MM.1S (cell line): Measurements from ENCODE around the gene ANXA4.

Source experiments
- DNase-seq: peaks from one replicate; pipeline ENCODE4 v3.0.0-alpha.2; 2015
- H2AFZ ChIP-seq: fragments of 300-600 bp; sonication (generic); 2 replicates; pipeline ENCODE4 v1.6.0; 2016; ENCODE audit warnings: antibody characterized with exemption, low read length
- H3F3A ChIP-seq: fragments of 300-600 bp; sonication (generic); 2 replicates; pipeline ENCODE4 v1.6.1; 2016; ENCODE audit warnings: mild to moderate bottlenecking, antibody characterized with exemption, low read length, moderate library complexity, mixed read lengths; ENCODE audit not compliant: insufficient read depth
- H3K27ac ChIP-seq: fragments of 300-600 bp; sonication (generic); 2 replicates; pipeline ENCODE4 v1.5.1; 2016; ENCODE audit warnings: mild to moderate bottlenecking, low read length
- H3K27me3 ChIP-seq: fragments of 300-600 bp; sonication (generic); replicated peaks from 2 replicates; pipeline ENCODE4 v1.6.0; 2016; ENCODE audit warnings: low read length; ENCODE audit not compliant: insufficient read depth
- H3K36me3 ChIP-seq: fragments of 300-600 bp; sonication (generic); replicated peaks from 2 replicates; pipeline ENCODE4 v1.6.1; 2016; ENCODE audit warnings: mild to moderate bottlenecking, low read length, mixed read lengths; ENCODE audit not compliant: insufficient read depth
- H3K4me1 ChIP-seq: fragments of 300-600 bp; sonication (generic); 2 replicates; pipeline ENCODE4 v1.6.1; 2016; ENCODE audit warnings: low read length, mixed read lengths
- H3K4me2 ChIP-seq: fragments of 300-600 bp; sonication (generic); 2 replicates; pipeline ENCODE4 v1.6.0; 2016; ENCODE audit warnings: low read depth, low read length
- H3K4me3 ChIP-seq: fragments of 300-600 bp; sonication (generic); 2 replicates; pipeline ENCODE4 v1.5.1; 2016; ENCODE audit warnings: low read length, mixed read lengths
- H3K79me2 ChIP-seq: fragments of 300-600 bp; sonication (generic); 2 replicates; pipeline ENCODE4 v1.6.1; 2016; ENCODE audit warnings: mixed run types, low read length, mixed read lengths
- H3K9ac ChIP-seq: fragments of 300-600 bp; sonication (generic); 2 replicates; pipeline ENCODE4 v1.6.1; 2016; ENCODE audit warnings: low read length, mixed read lengths
- H3K9me2 ChIP-seq: fragments of 300-600 bp; sonication (generic); replicated peaks from 2 replicates; pipeline ENCODE4 v1.6.1; 2016; ENCODE audit warnings: mild to moderate bottlenecking, low read length, mixed read lengths; ENCODE audit not compliant: insufficient read depth
- H3K9me3 ChIP-seq: fragments of 300-600 bp; sonication (generic); replicated peaks from 2 replicates; pipeline ENCODE4 v1.6.1; 2016; ENCODE audit warnings: mild to moderate bottlenecking, low read length, mixed read lengths; ENCODE audit not compliant: insufficient read depth
- H4K20me1 ChIP-seq: fragments of 300-600 bp; sonication (generic); 2 replicates; pipeline ENCODE4 v1.6.1; 2016; ENCODE audit warnings: mild to moderate bottlenecking, low read length, moderate library complexity, mixed read lengths; ENCODE audit not compliant: insufficient read depth
- EZH2 ChIP-seq: fragments of 300-600 bp; sonication (generic); optimal IDR thresholded peaks from 2 replicates; pipeline ENCODE3; 2017; ENCODE audit warnings: low read depth, mild to moderate bottlenecking, antibody characterized with exemption, low read length, mixed read lengths
- EZH2phosphoT487 ChIP-seq: fragments of 300-600 bp; sonication (generic); IDR thresholded peaks from 2 replicates; pipeline ENCODE4 v1.6.1; 2018; ENCODE audit warnings: antibody characterized with exemption, low read length
- TF ChIP-seq, protein P1 (sequence below): fragments of 300-600 bp; sonication (generic); IDR thresholded peaks from 2 replicates; pipeline ENCODE4 v1.5.1; 2016; ENCODE audit warnings: antibody characterized with exemption, low read length, mixed read lengths

ANXA4 gene

DNA sequence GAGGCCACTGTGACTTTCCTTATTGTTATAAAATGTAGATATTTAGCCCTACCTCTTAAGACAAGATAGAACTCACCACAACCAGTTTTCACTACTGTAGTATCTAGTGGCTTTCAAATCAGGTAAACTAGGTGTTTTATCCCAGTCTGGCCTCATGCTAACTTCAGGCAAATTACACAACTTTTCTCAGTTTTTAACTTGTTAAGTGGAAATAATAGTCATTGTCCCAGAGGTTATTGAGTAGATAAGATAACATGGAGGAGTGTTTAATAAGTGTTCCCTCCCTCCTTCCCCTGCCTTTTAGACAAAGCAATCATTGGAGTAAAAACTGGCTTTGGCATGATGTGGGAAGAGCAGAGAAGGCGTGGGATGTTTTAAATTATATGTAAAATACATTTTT is 27.3 kb downstream of the ANXA4 start:
- no peak overlapping the region for H2AFZ ChIP-seq
- TF ChIP-seq EZH2phosphoT487 (no peak), EZH2 (no peak)
- peaks cover 42% of the 10 kb centered on the region for H3K4me1 ChIP-seq
- H3K9me3 ChIP-seq: no peaks in the 10 kb centered on the region
- no peaks in the 10 kb centered on the region for H4K20me1 ChIP-seq
- DNase-seq: no peak
- no peaks in the 10 kb centered on the region for H3F3A ChIP-seq
- no peak overlapping the region for H3K4me3 ChIP-seq
- no peaks in the 10 kb centered on the region for H3K27me3 ChIP-seq
- no peak overlapping the region for H3K27ac ChIP-seq
- H3K9me2 ChIP-seq: no peaks in the 10 kb centered on the region
- H3K4me2 ChIP-seq: no peak overlapping the region
- H3K36me3 ChIP-seq: no peaks in the 10 kb centered on the region
- H3K79me2 ChIP-seq: no peaks in the 10 kb centered on the region
- no peak overlapping the region for H3K9ac ChIP-seq

GRCh38 chr2:69770193-69770702 is 28.3 kb downstream of the ANXA4 start:
- peak overlapping the region; percentile 8; the same call in 1 of the 2 replicates for H3K27ac ChIP-seq
- no peak overlapping the region for H3K4me3 ChIP-seq

GRCh38 chr2:69770747-69771146 is 28.8 kb downstream of the ANXA4 start:
- H4K20me1 ChIP-seq: no peaks in the 10 kb centered on the region
- H3F3A ChIP-seq: no peaks in the 10 kb centered on the region
- no peak overlapping the region for H3K27ac ChIP-seq
- H3K9ac ChIP-seq: no peak overlapping the region
- H3K79me2 ChIP-seq: no peaks in the 10 kb centered on the region
- TF ChIP-seq EZH2: no peak
- TF ChIP-seq EZH2phosphoT487: no peak
- TF ChIP-seq, protein P1, sequence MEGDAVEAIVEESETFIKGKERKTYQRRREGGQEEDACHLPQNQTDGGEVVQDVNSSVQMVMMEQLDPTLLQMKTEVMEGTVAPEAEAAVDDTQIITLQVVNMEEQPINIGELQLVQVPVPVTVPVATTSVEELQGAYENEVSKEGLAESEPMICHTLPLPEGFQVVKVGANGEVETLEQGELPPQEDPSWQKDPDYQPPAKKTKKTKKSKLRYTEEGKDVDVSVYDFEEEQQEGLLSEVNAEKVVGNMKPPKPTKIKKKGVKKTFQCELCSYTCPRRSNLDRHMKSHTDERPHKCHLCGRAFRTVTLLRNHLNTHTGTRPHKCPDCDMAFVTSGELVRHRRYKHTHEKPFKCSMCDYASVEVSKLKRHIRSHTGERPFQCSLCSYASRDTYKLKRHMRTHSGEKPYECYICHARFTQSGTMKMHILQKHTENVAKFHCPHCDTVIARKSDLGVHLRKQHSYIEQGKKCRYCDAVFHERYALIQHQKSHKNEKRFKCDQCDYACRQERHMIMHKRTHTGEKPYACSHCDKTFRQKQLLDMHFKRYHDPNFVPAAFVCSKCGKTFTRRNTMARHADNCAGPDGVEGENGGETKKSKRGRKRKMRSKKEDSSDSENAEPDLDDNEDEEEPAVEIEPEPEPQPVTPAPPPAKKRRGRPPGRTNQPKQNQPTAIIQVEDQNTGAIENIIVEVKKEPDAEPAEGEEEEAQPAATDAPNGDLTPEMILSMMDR: no peak
- H3K27me3 ChIP-seq: no peaks in the 10 kb centered on the region
- no peak overlapping the region for H3K4me2 ChIP-seq
- H2AFZ ChIP-seq: no peak overlapping the region
- H3K4me1 ChIP-seq: peaks cover 28% of the 10 kb centered on the region
- no peaks in the 10 kb centered on the region for H3K9me3 ChIP-seq
- no peak for DNase-seq
- no peaks in the 10 kb centered on the region for H3K36me3 ChIP-seq
- H3K9me2 ChIP-seq: no peaks in the 10 kb centered on the region
- H3K4me3 ChIP-seq: no peak overlapping the region

More at GRCh38 chr2:69770193-69770702, 28.3 kb downstream of the ANXA4 start:
- peaks cover 33% of the 10 kb centered on the region for H3K4me1 ChIP-seq
- peak overlapping the region; percentile 24; the same call in 1 of the 2 replicates for H3K4me2 ChIP-seq
- no peaks in the 10 kb centered on the region for H3K9me3 ChIP-seq
- H3K36me3 ChIP-seq: no peaks in the 10 kb centered on the region
- H3F3A ChIP-seq: no peaks in the 10 kb centered on the region
- H3K9me2 ChIP-seq: no peaks in the 10 kb centered on the region
- DNase-seq: peak; percentile 19
- no peak overlapping the region for H3K9ac ChIP-seq
- no peaks in the 10 kb centered on the region for H3K79me2 ChIP-seq
- H2AFZ ChIP-seq: no peak overlapping the region
- TF ChIP-seq, protein P1: no peak
- TF ChIP-seq EZH2 (no peak), EZH2phosphoT487 (no peak)
- no peaks in the 10 kb centered on the region for H4K20me1 ChIP-seq
- no peaks in the 10 kb centered on the region for H3K27me3 ChIP-seq

GRCh38 chr2:69771461-69771860 is 29.5 kb downstream of the ANXA4 start:
- Histone ChIP-seq H4K20me1 (no peaks in the 10 kb centered on the region), H3K9me2 (no peaks in the 10 kb centered on the region), H2AFZ (no peak overlapping the region), H3K4me3 (no peak overlapping the region), H3K9ac (no peak overlapping the region), H3K36me3 (no peaks in the 10 kb centered on the region), H3K79me2 (no peaks in the 10 kb centered on the region), H3F3A (no peaks in the 10 kb centered on the region), H3K4me1 (peaks cover 27% of the 10 kb centered on the region), H3K9me3 (no peaks in the 10 kb centered on the region), H3K4me2 (no peak overlapping the region), H3K27ac (no peak overlapping the region), H3K27me3 (no peaks in the 10 kb centered on the region)
- DNase-seq: no peak
- TF ChIP-seq, protein P1: no peak
- TF ChIP-seq EZH2phosphoT487 (no peak), EZH2 (no peak)
